K562 (cell line): ENCODE results near the gene PARS2. TPM values are rescaled to one million over a fixed set of nuclear protein-coding genes. Genes with fewer than 3 reads are reported as not detected.

Experiments used
- CBX3 ChIP-seq, 2 experiments: IDR thresholded peaks; 1 replicate in 1 of 2; 2 replicates in 1 of 2; pipeline ENCODE4 v1.6.1; 2012; ENCODE audit warnings: inconsistent platforms in 2 of 2, low read length in 2 of 2, borderline replicate concordance in 1 of 2, control low read depth in 1 of 2
- CXXC5 ChIP-seq: fragments of 250-450 bp; sonication (Bioruptor Pico); IDR thresholded peaks from 2 replicates; pipeline ENCODE4 v1.8.0; 2022; ENCODE audit warnings: inconsistent platforms, mild to moderate bottlenecking, moderate library complexity
- DMBX1 ChIP-seq: fragments of 250-450 bp; sonication (Bioruptor Pico); IDR thresholded peaks from 2 replicates; pipeline ENCODE4 v1.8.0; 2022; ENCODE audit warnings: inconsistent platforms, mild to moderate bottlenecking, moderate library complexity, borderline replicate concordance
- GABPB2 ChIP-seq: fragments of 250-450 bp; sonication (Bioruptor Pico); conservative IDR thresholded peaks from 2 replicates; pipeline ENCODE4 v1.5.1; 2021; ENCODE audit warnings: mild to moderate bottlenecking
- STAT5A ChIP-seq: IDR thresholded peaks from 2 replicates; pipeline ENCODE4 v1.6.1; 2012; ENCODE audit warnings: low read length, inconsistent platforms, borderline replicate concordance
- ZNF347 ChIP-seq: fragments of 450-650 bp; formaldehyde crosslinking; IDR thresholded peaks from 2 replicates; pipeline ENCODE4 v1.4.0; 2020; ENCODE audit warnings: low read depth, mild to moderate bottlenecking, moderate library complexity
- polyA plus RNA-seq, 8 experiments: library from polyadenylated mRNA; depleted of rRNA in 4 of 8; stranded (reverse) in 5 of 8; unstranded in 3 of 8; fragments of >200 nt; fragmentation: Nextera tagmentation in 2 of 8; fragmentation: Illumina TruSeq in 1 of 8; extraction: Ambion mirVana in 2 of 8; extraction: Trizol in 1 of 8; gene quantifications; 2 replicates each; pipeline versions ENCODE4 v1.2.1 to v1.2.3, GENCODE V29; 2011 to 2014; ENCODE audit warnings: inconsistent platforms in 1 of 8, missing spikeins in 1 of 8
- total RNA-seq, 7 experiments: library from RNA; depleted of rRNA in 6 of 7; stranded (reverse); fragments of >200 nt in 6 of 7; fragmentation: Illumina TruSeq in 2 of 7; extraction: Trizol in 2 of 7; gene quantifications; 2 replicates each; pipeline versions ENCODE4 v1.2.1 to v1.2.3, GENCODE V29; 2011 to 2021; ENCODE audit warnings: low replicate concordance in 1 of 7
- TF ChIP-seq, protein P1 (sequence below), 2 experiments: fragments of 450-650 bp in 1 of 2; sonication (generic) in 1 of 2; formaldehyde crosslinking in 1 of 2; IDR thresholded peaks; 2 replicates each; pipeline versions ENCODE4 v1.7.1 to v1.9.0; 2016 to 2022; ENCODE audit warnings: inconsistent platforms in 1 of 2, mild to moderate bottlenecking in 1 of 2, missing genetic modification reagents in 1 of 2
- TF ChIP-seq, protein P2 (sequence below): fragments of 450-650 bp; IDR thresholded peaks from 2 replicates; pipeline ENCODE4 v1.6.1; 2018; ENCODE audit not compliant: partially characterized antibody
- TF ChIP-seq, protein P3 (sequence below), 3 experiments: IDR thresholded peaks in 2 of 3; conservative IDR thresholded peaks in 1 of 3; 2 replicates each; pipeline ENCODE4 v1.5.1; 2011 to 2012; ENCODE audit warnings: low read length in 3 of 3, mild to moderate bottlenecking in 3 of 3, control low read depth in 2 of 3, improper control_type of control experiment in 1 of 3, inconsistent platforms in 1 of 3, low read depth in 1 of 3, mixed read lengths in 1 of 3, moderate library complexity in 1 of 3; ENCODE audit not compliant: insufficient read depth in 2 of 3

Gene PARS2
- total and polyA plus RNA-seq, 9 of the 15 experiments (the other 6 are each of a cell fraction or from before 2014, with no cell fraction given): 6.3 to 12.4 (median 7.9) TPM

GRCh38 chr1:54715493-54716298, 48.6 kb downstream of the PARS2 start, which contains the start of gene TTC4 (continued):
- TF ChIP-seq, protein P1, sequence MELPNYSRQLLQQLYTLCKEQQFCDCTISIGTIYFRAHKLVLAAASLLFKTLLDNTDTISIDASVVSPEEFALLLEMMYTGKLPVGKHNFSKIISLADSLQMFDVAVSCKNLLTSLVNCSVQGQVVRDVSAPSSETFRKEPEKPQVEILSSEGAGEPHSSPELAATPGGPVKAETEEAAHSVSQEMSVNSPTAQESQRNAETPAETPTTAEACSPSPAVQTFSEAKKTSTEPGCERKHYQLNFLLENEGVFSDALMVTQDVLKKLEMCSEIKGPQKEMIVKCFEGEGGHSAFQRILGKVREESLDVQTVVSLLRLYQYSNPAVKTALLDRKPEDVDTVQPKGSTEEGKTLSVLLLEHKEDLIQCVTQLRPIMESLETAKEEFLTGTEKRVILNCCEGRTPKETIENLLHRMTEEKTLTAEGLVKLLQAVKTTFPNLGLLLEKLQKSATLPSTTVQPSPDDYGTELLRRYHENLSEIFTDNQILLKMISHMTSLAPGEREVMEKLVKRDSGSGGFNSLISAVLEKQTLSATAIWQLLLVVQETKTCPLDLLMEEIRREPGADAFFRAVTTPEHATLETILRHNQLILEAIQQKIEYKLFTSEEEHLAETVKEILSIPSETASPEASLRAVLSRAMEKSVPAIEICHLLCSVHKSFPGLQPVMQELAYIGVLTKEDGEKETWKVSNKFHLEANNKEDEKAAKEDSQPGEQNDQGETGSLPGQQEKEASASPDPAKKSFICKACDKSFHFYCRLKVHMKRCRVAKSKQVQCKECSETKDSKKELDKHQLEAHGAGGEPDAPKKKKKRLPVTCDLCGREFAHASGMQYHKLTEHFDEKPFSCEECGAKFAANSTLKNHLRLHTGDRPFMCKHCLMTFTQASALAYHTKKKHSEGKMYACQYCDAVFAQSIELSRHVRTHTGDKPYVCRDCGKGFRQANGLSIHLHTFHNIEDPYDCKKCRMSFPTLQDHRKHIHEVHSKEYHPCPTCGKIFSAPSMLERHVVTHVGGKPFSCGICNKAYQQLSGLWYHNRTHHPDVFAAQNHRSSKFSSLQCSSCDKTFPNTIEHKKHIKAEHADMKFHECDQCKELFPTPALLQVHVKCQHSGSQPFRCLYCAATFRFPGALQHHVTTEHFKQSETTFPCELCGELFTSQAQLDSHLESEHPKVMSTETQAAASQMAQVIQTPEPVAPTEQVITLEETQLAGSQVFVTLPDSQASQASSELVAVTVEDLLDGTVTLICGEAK (IDR thresholded peaks at IDR 0.05): peak; percentile 99
- TF ChIP-seq, protein P1 (CRISPR knock-in tag; IDR thresholded peaks at IDR 0.05): no peak
- TF ChIP-seq GABPB2 (CRISPR knock-in tag) (peak; percentile 78; the same call in 1 of the 2 replicates), ZNF347 (no peak), CBX3 (IDR thresholded peaks at IDR 0.05; ENCODE audit: borderline replicate concordance in 1 of 2, low read length in 2 of 2) (peak in 1 of 2 experiments; percentile 92; a peak in 2 of 3 replicates), DMBX1 (CRISPR knock-in tag) (peak; percentile 40; the same call in 1 of the 2 replicates), CXXC5 (CRISPR knock-in tag) (peak; percentile 90), STAT5A (peak; percentile 30; the same call in 1 of the 2 replicates)
- TF ChIP-seq, protein P2, sequence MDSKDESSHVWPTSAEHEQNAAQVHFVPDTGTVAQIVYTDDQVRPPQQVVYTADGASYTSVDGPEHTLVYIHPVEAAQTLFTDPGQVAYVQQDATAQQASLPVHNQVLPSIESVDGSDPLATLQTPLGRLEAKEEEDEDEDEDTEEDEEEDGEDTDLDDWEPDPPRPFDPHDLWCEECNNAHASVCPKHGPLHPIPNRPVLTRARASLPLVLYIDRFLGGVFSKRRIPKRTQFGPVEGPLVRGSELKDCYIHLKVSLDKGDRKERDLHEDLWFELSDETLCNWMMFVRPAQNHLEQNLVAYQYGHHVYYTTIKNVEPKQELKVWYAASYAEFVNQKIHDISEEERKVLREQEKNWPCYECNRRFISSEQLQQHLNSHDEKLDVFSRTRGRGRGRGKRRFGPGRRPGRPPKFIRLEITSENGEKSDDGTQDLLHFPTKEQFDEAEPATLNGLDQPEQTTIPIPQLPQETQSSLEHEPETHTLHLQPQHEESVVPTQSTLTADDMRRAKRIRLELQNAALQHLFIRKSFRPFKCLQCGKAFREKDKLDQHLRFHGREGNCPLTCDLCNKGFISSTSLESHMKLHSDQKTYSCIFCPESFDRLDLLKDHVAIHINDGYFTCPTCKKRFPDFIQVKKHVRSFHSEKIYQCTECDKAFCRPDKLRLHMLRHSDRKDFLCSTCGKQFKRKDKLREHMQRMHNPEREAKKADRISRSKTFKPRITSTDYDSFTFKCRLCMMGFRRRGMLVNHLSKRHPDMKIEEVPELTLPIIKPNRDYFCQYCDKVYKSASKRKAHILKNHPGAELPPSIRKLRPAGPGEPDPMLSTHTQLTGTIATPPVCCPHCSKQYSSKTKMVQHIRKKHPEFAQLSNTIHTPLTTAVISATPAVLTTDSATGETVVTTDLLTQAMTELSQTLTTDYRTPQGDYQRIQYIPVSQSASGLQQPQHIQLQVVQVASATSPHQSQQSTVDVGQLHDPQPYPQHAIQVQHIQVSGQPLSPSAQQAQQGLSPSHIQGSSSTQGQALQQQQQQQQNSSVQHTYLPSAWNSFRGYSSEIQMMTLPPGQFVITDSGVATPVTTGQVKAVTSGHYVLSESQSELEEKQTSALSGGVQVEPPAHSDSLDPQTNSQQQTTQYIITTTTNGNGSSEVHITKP: peak; percentile 35
- TF ChIP-seq, protein P3, sequence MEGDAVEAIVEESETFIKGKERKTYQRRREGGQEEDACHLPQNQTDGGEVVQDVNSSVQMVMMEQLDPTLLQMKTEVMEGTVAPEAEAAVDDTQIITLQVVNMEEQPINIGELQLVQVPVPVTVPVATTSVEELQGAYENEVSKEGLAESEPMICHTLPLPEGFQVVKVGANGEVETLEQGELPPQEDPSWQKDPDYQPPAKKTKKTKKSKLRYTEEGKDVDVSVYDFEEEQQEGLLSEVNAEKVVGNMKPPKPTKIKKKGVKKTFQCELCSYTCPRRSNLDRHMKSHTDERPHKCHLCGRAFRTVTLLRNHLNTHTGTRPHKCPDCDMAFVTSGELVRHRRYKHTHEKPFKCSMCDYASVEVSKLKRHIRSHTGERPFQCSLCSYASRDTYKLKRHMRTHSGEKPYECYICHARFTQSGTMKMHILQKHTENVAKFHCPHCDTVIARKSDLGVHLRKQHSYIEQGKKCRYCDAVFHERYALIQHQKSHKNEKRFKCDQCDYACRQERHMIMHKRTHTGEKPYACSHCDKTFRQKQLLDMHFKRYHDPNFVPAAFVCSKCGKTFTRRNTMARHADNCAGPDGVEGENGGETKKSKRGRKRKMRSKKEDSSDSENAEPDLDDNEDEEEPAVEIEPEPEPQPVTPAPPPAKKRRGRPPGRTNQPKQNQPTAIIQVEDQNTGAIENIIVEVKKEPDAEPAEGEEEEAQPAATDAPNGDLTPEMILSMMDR (IDR thresholded peaks at IDR 0.05 in 2 of 3, conservative IDR thresholded peaks at IDR 0.05 in 1 of 3; ENCODE audit: insufficient read depth in 2 of 3, low read depth in 1 of 3, low read length in 3 of 3): 0 out of 6 replicates have a peak, but pooled peaks of 1 of the 3 experiments have one; percentile 17
